Activated naive CD8-positive, alpha-beta T cell treated with anti-CD3 and anti-CD28 coated beads for 36 hours (primary cell): ENCODE results near the gene CEACAM3. TPM values are rescaled to one million over a fixed set of nuclear protein-coding genes. Genes with fewer than 3 reads are reported as not detected.
"Not testable (repeated sequence)": the region's sequence is repeated elsewhere in the genome, so short reads cannot be mapped to it uniquely, and the experiment has no call there.

Experiments used
- DNase-seq: peaks from one replicate; pipeline ENCODE4 v3.0.0; 2021
- H3K27ac Mint-ChIP-seq: one replicate; pipeline ENCODE4 v1.8.0; 2022; ENCODE audit warnings: mild to moderate bottlenecking, moderate library complexity, mixed read lengths
- H3K27me3 Mint-ChIP-seq: one replicate; pipeline ENCODE4 v1.8.0; 2022; ENCODE audit warnings: mild to moderate bottlenecking, mixed read lengths
- H3K36me3 Mint-ChIP-seq: one replicate; pipeline ENCODE4 v1.8.0; 2021; ENCODE audit warnings: mild to moderate bottlenecking, mixed read lengths
- H3K4me1 Mint-ChIP-seq: one replicate; pipeline ENCODE4 v1.8.0; 2021; ENCODE audit warnings: mixed read lengths
- H3K4me3 Mint-ChIP-seq: one replicate; pipeline ENCODE4 v1.8.0; 2022; ENCODE audit warnings: mild to moderate bottlenecking, moderate library complexity, mixed read lengths
- H3K9me3 Mint-ChIP-seq: one replicate; pipeline ENCODE4 v1.8.0; 2022; ENCODE audit warnings: mixed read lengths
- total RNA-seq, 2 experiments: library from RNA; stranded (reverse); gene quantifications; one replicate each; pipeline ENCODE4 v1.2.3, GENCODE V29; 2021

CEACAM3 gene
- total RNA-seq = not detected

GRCh38 chr19:41796362-41796761 is at the start of gene CEACAM3:
TSS of gene CEACAM3 (plus strand) at chr19:41796587. CDS start at chr19:41796678, 91 bp downstream.
- Mint-ChIP-seq H3K27ac (no peak within 1 kb of the TSS), H3K27me3 (peaks cover 37% of the 10 kb centered on the region), H3K9me3 (no peaks in the 10 kb centered on the region), H3K36me3 (no peaks in the 10 kb centered on the region), H3K4me1 (peaks cover under 1% of the 10 kb centered on the region), H3K4me3 (no peak within 1 kb of the TSS)
- DNase-seq = no peak

GRCh38 chr19:41746593-41747227 is 49.7 kb upstream of the CEACAM3 start:
- peaks cover 77% of the 10 kb centered on the region for H3K27me3 Mint-ChIP-seq
- H3K4me1 Mint-ChIP-seq = peaks cover 11% of the 10 kb centered on the region
- no peak overlapping the region for H3K27ac Mint-ChIP-seq
- no peak overlapping the region for H3K4me3 Mint-ChIP-seq
- H3K9me3 Mint-ChIP-seq = no peaks in the 10 kb centered on the region
- H3K36me3 Mint-ChIP-seq = no peaks in the 10 kb centered on the region
- DNase-seq = peak; percentile 52

- no peak overlapping the region for H3K27ac Mint-ChIP-seq
- DNase-seq = no peak
- H3K9me3 Mint-ChIP-seq = no peaks in the 10 kb centered on the region
- no peaks in the 10 kb centered on the region for H3K36me3 Mint-ChIP-seq
- peaks cover 75% of the 10 kb centered on the region for H3K27me3 Mint-ChIP-seq
- peaks cover 11% of the 10 kb centered on the region for H3K4me1 Mint-ChIP-seq
- no peak overlapping the region for H3K4me3 Mint-ChIP-seq
These were observed 48.4 kb upstream of the CEACAM3 start for GRCh38 chr19:41748012-41748411.

- H3K9me3 Mint-ChIP-seq, H3K4me3 Mint-ChIP-seq, H3K27ac Mint-ChIP-seq, H3K36me3 Mint-ChIP-seq, DNase-seq: not testable (repeated sequence)
- Mint-ChIP-seq H3K27me3 (peaks cover 61% of the 10 kb centered on the region), H3K4me1 (peaks cover 10% of the 10 kb centered on the region)
These were observed 45.9 kb upstream of the CEACAM3 start for GRCh38 chr19:41750248-41751134.

- DNase-seq = peak; percentile 71
- H3K4me1 Mint-ChIP-seq = peaks cover 3% of the 10 kb centered on the region
- no peak overlapping the region for H3K27ac Mint-ChIP-seq
- no peak overlapping the region for H3K4me3 Mint-ChIP-seq
- H3K27me3 Mint-ChIP-seq = peaks cover 49% of the 10 kb centered on the region
- H3K36me3 Mint-ChIP-seq = no peaks in the 10 kb centered on the region
- H3K9me3 Mint-ChIP-seq = no peaks in the 10 kb centered on the region
These were observed 43.2 kb upstream of the CEACAM3 start for GRCh38 chr19:41753159-41753558.

GRCh38 chr19:41753936-41754529 is 42.4 kb upstream of the CEACAM3 start:
- peaks cover 48% of the 10 kb centered on the region for H3K27me3 Mint-ChIP-seq
- H3K27ac Mint-ChIP-seq = no peak overlapping the region
- peaks cover 3% of the 10 kb centered on the region for H3K4me1 Mint-ChIP-seq
- H3K9me3 Mint-ChIP-seq = no peaks in the 10 kb centered on the region
- no peak overlapping the region for H3K4me3 Mint-ChIP-seq
- DNase-seq = peak; percentile 58
- H3K36me3 Mint-ChIP-seq = no peaks in the 10 kb centered on the region

GRCh38 chr19:41755328-41755913 is 41.0 kb upstream of the CEACAM3 start, which contains the start of gene CEACAM6:
TSS of gene CEACAM6 (plus strand) at chr19:41755530. CDS start at chr19:41755639, 109 bp downstream.
- H3K9me3 Mint-ChIP-seq = no peaks in the 10 kb centered on the region
- H3K4me3 Mint-ChIP-seq = no peak within 1 kb of the TSS
- H3K27me3 Mint-ChIP-seq = peaks cover 60% of the 10 kb centered on the region
- H3K4me1 Mint-ChIP-seq = peaks cover 3% of the 10 kb centered on the region
- DNase-seq = no peak
- no peak within 1 kb of the TSS for H3K27ac Mint-ChIP-seq
- H3K36me3 Mint-ChIP-seq = no peaks in the 10 kb centered on the region

GRCh38 chr19:41758846-41759245 is 37.5 kb upstream of the CEACAM3 start:
- no peaks in the 10 kb centered on the region for H3K9me3 Mint-ChIP-seq
- peaks cover 73% of the 10 kb centered on the region for H3K27me3 Mint-ChIP-seq
- H3K4me1 Mint-ChIP-seq = peaks cover under 1% of the 10 kb centered on the region
- no peak overlapping the region for H3K27ac Mint-ChIP-seq
- no peak for DNase-seq
- no peak overlapping the region for H3K4me3 Mint-ChIP-seq
- H3K36me3 Mint-ChIP-seq = no peaks in the 10 kb centered on the region

- no peaks in the 10 kb centered on the region for H3K9me3 Mint-ChIP-seq
- no peak for DNase-seq
- no peaks in the 10 kb centered on the region for H3K36me3 Mint-ChIP-seq
- no peak overlapping the region for H3K4me3 Mint-ChIP-seq
- peaks cover 1% of the 10 kb centered on the region for H3K4me1 Mint-ChIP-seq
- H3K27ac Mint-ChIP-seq = no peak overlapping the region
- peaks cover 67% of the 10 kb centered on the region for H3K27me3 Mint-ChIP-seq
These were observed 29.3 kb upstream of the CEACAM3 start for GRCh38 chr19:41767115-41767514.

GRCh38 chr19:41768105-41768504 is 28.3 kb upstream of the CEACAM3 start:
- DNase-seq, H3K4me1 Mint-ChIP-seq, H3K9me3 Mint-ChIP-seq, H3K36me3 Mint-ChIP-seq, H3K4me3 Mint-ChIP-seq, H3K27ac Mint-ChIP-seq: not testable (repeated sequence)
- H3K27me3 Mint-ChIP-seq = peaks cover 67% of the 10 kb centered on the region

GRCh38 chr19:41769608-41770007 is 26.8 kb upstream of the CEACAM3 start:
- Mint-ChIP-seq H3K4me1 (peaks cover 23% of the 10 kb centered on the region), H3K36me3 (no peaks in the 10 kb centered on the region), H3K27ac (no peak overlapping the region), H3K4me3 (no peak overlapping the region), H3K27me3 (peaks cover 68% of the 10 kb centered on the region), H3K9me3 (no peaks in the 10 kb centered on the region)
- no peak for DNase-seq

GRCh38 chr19:41771410-41771809 is 25.0 kb upstream of the CEACAM3 start:
- Mint-ChIP-seq H3K4me1 (peaks cover 32% of the 10 kb centered on the region), H3K36me3 (no peaks in the 10 kb centered on the region), H3K27ac (peak overlapping the region; percentile 13), H3K4me3 (no peak overlapping the region), H3K27me3 (peaks cover 67% of the 10 kb centered on the region), H3K9me3 (no peaks in the 10 kb centered on the region)
- no peak for DNase-seq

GRCh38 chr19:41774515-41774980 is 21.8 kb upstream of the CEACAM3 start:
- Mint-ChIP-seq H3K4me1 (peaks cover 32% of the 10 kb centered on the region), H3K36me3 (no peaks in the 10 kb centered on the region)

GRCh38 chr19:41776700-41777099 is 19.7 kb upstream of the CEACAM3 start:
- DNase-seq = no peak
- Mint-ChIP-seq H3K9me3 (no peaks in the 10 kb centered on the region), H3K36me3 (no peaks in the 10 kb centered on the region)

More at GRCh38 chr19:41774515-41774980, 21.8 kb upstream of the CEACAM3 start:
- DNase-seq = peak; percentile 57
- Mint-ChIP-seq H3K9me3 (no peaks in the 10 kb centered on the region), H3K27ac (no peak overlapping the region), H3K27me3 (peaks cover 86% of the 10 kb centered on the region), H3K4me3 (no peak overlapping the region)

GRCh38 chr19:41783612-41784011 is 12.8 kb upstream of the CEACAM3 start:
- Mint-ChIP-seq H3K27ac (no peak overlapping the region), H3K27me3 (peaks cover 86% of the 10 kb centered on the region), H3K4me3 (no peak overlapping the region), H3K9me3 (no peaks in the 10 kb centered on the region), H3K4me1 (peaks cover 13% of the 10 kb centered on the region), H3K36me3 (no peaks in the 10 kb centered on the region)
- no peak for DNase-seq

More at GRCh38 chr19:41776700-41777099, 19.7 kb upstream of the CEACAM3 start:
- Mint-ChIP-seq H3K27ac (no peak overlapping the region), H3K27me3 (peaks cover 94% of the 10 kb centered on the region), H3K4me1 (peaks cover 32% of the 10 kb centered on the region), H3K4me3 (no peak overlapping the region)
